Suprapubic skin (tissue), 3 donors: ENCODE data around the gene ZACN.

Experiments
- EP300 ChIP-seq: sonication (generic); formaldehyde crosslinking; IDR thresholded peaks from one replicate; pipeline ENCODE4 v1.6.1; 2017; ENCODE audit warnings: antibody characterized with exemption
- POLR2A ChIP-seq, 2 donors: fragments of 450-650 bp; IDR thresholded peaks; one replicate each; pipeline ENCODE4 v1.6.1; 2017; ENCODE audit warnings: antibody characterized with exemption in 2 of 2, mild to moderate bottlenecking in 2 of 2, moderate library complexity in 2 of 2
- TF ChIP-seq, protein P1 (sequence below), 2 donors: fragments of 200-600 bp in 1 of 2; fragments of 450-650 bp in 1 of 2; sonication (generic) in 1 of 2; IDR thresholded peaks; one replicate each; pipeline ENCODE4 v1.5.1; 2016 to 2019; ENCODE audit warnings: antibody characterized with exemption in 2 of 2, mild to moderate bottlenecking in 1 of 2, moderate library complexity in 1 of 2

DNA sequence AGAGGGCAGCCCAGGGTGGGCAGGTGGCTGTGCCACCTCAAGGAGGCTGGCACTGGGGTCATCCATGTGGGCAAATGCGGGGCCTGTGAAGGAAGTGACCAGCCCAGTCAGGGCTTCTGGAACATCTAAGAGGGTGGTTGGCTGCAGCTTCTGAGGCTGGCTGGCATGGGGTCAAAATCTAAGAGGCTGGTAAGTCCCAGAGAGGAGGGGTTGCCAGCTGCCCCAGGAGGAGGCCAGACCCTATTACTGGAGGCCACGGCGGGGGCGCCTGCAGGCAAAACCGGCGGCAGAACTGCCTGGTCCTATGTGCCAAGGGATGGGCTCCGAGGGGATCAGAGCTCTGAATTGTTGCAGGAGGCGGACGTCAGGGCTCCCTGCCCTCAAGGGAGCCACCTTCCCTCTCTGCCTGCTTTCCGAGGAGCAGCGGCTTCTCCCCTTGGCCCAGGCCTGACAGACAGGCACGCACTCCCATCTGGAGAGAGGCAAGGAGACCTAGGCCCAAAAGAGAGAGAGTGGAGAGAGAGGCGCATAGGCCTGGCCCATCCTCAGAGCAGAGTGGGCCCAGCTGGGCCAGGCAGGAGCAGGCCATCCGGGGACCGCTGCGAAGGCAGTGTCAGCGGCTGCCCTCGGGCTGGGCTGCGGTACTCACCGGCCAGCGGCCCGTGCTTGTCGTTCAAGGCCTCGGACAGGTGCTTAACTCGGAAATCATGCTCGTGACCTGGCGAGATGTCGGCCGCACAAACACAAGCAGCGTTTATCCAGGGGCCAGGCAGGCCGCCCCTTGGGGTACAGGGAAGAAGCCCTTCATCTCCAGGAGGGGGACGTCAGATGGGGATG, 10.9 kb downstream of the ZACN start:
- TF ChIP-seq EP300: no peak
- no peak for TF ChIP-seq POLR2A (IDR thresholded peaks at IDR 0.05)
- TF ChIP-seq, protein P1, sequence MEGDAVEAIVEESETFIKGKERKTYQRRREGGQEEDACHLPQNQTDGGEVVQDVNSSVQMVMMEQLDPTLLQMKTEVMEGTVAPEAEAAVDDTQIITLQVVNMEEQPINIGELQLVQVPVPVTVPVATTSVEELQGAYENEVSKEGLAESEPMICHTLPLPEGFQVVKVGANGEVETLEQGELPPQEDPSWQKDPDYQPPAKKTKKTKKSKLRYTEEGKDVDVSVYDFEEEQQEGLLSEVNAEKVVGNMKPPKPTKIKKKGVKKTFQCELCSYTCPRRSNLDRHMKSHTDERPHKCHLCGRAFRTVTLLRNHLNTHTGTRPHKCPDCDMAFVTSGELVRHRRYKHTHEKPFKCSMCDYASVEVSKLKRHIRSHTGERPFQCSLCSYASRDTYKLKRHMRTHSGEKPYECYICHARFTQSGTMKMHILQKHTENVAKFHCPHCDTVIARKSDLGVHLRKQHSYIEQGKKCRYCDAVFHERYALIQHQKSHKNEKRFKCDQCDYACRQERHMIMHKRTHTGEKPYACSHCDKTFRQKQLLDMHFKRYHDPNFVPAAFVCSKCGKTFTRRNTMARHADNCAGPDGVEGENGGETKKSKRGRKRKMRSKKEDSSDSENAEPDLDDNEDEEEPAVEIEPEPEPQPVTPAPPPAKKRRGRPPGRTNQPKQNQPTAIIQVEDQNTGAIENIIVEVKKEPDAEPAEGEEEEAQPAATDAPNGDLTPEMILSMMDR (IDR thresholded peaks at IDR 0.05): no peak
